Stimulated activated naive CD8-positive, alpha-beta T cell treated with anti-CD3 and anti-CD28 coated beads, Interleukin-15, amount 100 ng/mL, for 72 hours (primary cell): Measurements from ENCODE around the gene ACE.

Source experiments
- ATAC-seq: fragments of 150-1000 bp; cut with Tn5 transposase; 2 replicates; pipeline ENCODE4 v1.10.0; 2021; ENCODE audit warnings: mild to moderate bottlenecking, moderate library complexity
- DNase-seq, 2 donors: peaks; one replicate each; pipeline ENCODE4 v3.0.0; 2021 to 2022
- H3K27ac Mint-ChIP-seq, 2 donors: one replicate each; pipeline ENCODE4 v1.8.0; 2022; ENCODE audit warnings: mild to moderate bottlenecking in 2 of 2, mixed read lengths in 2 of 2, moderate library complexity in 2 of 2
- H3K27me3 Mint-ChIP-seq: one replicate; pipeline ENCODE4 v1.8.0; 2022; ENCODE audit warnings: mixed read lengths
- H3K4me1 Mint-ChIP-seq: one replicate; pipeline ENCODE4 v1.8.0; 2022; ENCODE audit warnings: mild to moderate bottlenecking, mixed read lengths
- H3K4me3 Mint-ChIP-seq, 2 donors: one replicate each; pipeline ENCODE4 v1.8.0; 2022; ENCODE audit warnings: mild to moderate bottlenecking in 2 of 2, mixed read lengths in 2 of 2, moderate library complexity in 1 of 2
- H3K9me3 Mint-ChIP-seq, 2 donors: one replicate each; pipeline ENCODE4 v1.8.0; 2022; ENCODE audit warnings: mixed read lengths in 2 of 2

ACE gene

DNA sequence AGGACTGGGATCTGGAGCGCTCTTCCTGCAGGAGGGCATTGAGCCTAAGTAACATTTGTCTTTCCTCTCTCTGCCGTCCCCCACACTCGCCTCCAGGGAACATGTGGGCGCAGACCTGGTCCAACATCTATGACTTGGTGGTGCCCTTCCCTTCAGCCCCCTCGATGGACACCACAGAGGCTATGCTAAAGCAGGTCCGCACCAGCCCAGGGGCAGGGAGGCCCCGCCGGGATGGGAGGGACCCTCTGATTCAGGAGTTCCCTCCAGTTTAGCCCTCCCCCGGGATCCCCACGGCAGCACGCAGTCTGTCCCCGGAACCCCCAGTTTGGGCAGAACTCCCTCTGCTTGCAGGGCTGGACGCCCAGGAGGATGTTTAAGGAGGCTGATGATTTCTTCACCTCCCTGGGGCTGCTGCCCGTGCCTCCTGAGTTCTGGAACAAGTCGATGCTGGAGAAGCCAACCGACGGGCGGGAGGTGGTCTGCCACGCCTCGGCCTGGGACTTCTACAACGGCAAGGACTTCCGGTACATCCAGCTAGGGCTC is 14.1 kb downstream of the ACE start:
- DNase-seq (no peak), ATAC-seq (peak; percentile 13)
- Mint-ChIP-seq H3K4me3 (no peak overlapping the region), H3K4me1 (no peaks in the 10 kb centered on the region), H3K27ac (no peak overlapping the region), H3K9me3 (no peaks in the 10 kb centered on the region), H3K27me3 (no peaks in the 10 kb centered on the region)

DNA sequence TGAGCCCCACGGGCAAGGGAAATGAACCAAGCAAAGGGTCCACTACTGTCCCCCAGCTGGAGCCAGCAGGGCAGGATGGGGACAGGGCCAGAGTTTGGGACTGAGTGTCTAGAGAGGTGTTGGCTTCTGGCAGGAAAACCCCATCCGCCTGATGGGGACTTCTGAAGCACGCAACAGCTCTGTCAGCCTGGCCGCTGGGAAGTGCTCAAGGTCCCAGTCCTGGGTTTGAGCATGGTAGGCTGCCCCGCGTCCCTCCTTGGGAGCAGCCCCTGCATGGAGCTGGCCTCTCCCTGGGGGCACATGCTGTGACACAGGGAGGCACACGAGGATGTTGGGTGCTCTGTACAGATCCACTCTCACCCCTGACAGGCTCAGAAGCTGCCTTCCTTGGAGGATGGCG is 14.6 kb downstream of the ACE start:
- H3K27ac Mint-ChIP-seq = no peak overlapping the region
- no peaks in the 10 kb centered on the region for H3K4me1 Mint-ChIP-seq
- no peaks in the 10 kb centered on the region for H3K9me3 Mint-ChIP-seq
- H3K27me3 Mint-ChIP-seq = no peaks in the 10 kb centered on the region
- no peak for DNase-seq
- no peak for ATAC-seq
- no peak overlapping the region for H3K4me3 Mint-ChIP-seq

GRCh38 chr17:63491977-63492618 is 15.2 kb downstream of the ACE start:
- Mint-ChIP-seq H3K9me3 (no peaks in the 10 kb centered on the region), H3K4me3 (no peak overlapping the region), H3K27me3 (no peaks in the 10 kb centered on the region), H3K27ac (no peak overlapping the region), H3K4me1 (no peaks in the 10 kb centered on the region)
- DNase-seq (no peak), ATAC-seq (no peak)

DNA sequence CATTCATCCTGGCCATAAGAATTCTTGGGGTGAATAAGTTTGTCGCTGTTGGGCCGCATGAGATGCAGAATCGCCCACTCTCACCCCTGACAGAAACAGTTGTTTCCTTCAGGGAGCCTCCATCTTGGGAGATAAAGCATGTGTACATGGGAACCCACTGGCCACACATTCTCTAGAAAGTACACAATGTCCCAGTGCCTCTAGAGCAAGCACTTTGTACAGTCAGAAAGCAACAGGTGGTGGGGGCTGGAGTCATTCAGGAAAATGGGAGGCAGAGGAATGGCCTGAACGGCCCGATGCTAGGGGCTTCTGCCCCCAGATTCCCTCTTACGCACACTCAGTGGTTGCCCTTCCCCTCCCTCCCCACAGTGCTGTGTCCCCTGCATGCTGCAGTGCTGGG is 16.1 kb downstream of the ACE start:
- no peak for ATAC-seq
- DNase-seq = no peak
- Mint-ChIP-seq H3K27ac (no peak overlapping the region), H3K4me1 (no peaks in the 10 kb centered on the region), H3K27me3 (no peaks in the 10 kb centered on the region), H3K9me3 (no peaks in the 10 kb centered on the region), H3K4me3 (no peak overlapping the region)

DNA sequence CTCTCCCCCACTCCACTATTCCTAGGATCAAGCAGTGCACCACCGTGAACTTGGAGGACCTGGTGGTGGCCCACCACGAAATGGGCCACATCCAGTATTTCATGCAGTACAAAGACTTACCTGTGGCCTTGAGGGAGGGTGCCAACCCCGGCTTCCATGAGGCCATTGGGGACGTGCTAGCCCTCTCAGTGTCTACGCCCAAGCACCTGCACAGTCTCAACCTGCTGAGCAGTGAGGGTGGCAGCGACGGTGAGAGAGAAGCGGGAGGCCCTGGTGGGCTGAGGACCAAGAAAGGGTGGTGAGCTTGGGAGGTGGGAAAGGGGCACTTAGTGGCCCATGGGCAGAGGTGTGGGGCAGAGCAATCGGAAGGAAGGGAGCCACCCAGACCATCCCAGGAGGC is 16.6 kb downstream of the ACE start:
- H3K27me3 Mint-ChIP-seq = no peaks in the 10 kb centered on the region
- no peak for ATAC-seq
- H3K4me3 Mint-ChIP-seq = no peak overlapping the region
- H3K4me1 Mint-ChIP-seq = no peaks in the 10 kb centered on the region
- DNase-seq = no peak
- no peak overlapping the region for H3K27ac Mint-ChIP-seq
- H3K9me3 Mint-ChIP-seq = no peaks in the 10 kb centered on the region

GRCh38 chr17:63494300-63494928 is 17.6 kb downstream of the ACE start:
- Mint-ChIP-seq H3K27me3 (no peaks in the 10 kb centered on the region), H3K4me1 (no peaks in the 10 kb centered on the region), H3K9me3 (no peaks in the 10 kb centered on the region), H3K4me3 (no peak overlapping the region), H3K27ac (no peak overlapping the region)
- DNase-seq (no peak), ATAC-seq (no peak)

DNA sequence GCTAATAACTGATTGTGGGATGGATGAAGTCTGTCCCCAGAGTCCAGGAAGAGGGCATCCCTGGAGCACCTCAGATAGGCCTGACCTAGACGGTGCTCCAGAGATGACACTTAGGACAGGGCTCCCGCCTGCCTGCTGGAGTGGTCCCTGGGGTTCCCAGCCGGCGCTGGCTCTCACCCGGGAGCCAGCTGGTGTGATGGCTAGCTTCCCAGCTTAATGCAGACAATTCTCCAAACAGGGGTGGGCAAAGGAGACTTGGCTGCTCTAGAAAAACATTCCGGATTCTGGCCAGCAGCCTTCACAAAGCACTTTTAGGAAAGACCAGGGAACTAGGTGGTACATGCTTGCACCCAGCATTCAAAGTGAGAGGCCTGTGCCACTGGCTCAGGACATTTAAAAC is 18.6 kb downstream of the ACE start:
- DNase-seq (no peak), ATAC-seq (no peak)
- Mint-ChIP-seq H3K27ac (no peak overlapping the region), H3K4me1 (no peaks in the 10 kb centered on the region), H3K4me3 (no peak overlapping the region), H3K9me3 (no peaks in the 10 kb centered on the region), H3K27me3 (peaks cover 2% of the 10 kb centered on the region)

DNA sequence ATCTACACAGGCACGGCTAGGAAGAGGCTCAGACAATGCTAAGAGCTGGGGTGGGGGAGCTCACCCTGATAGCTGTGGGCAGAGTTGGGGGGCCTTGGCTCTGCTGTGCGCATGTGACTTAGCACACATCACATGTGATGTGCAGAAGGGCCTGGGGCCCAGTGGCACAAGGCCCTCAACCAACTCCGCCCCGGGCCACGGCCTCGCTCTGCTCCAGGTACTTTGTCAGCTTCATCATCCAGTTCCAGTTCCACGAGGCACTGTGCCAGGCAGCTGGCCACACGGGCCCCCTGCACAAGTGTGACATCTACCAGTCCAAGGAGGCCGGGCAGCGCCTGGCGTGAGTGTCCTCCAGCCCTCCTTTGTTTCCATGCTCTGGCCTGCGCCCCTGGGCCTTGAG is 19.3 kb downstream of the ACE start:
- H3K9me3 Mint-ChIP-seq = no peaks in the 10 kb centered on the region

GRCh38 chr17:63496663-63497400 is 20.0 kb downstream of the ACE start:
- DNase-seq (no peak), ATAC-seq (peak; percentile 31)
- no peak overlapping the region for H3K4me3 Mint-ChIP-seq
- no peaks in the 10 kb centered on the region for H3K9me3 Mint-ChIP-seq
- no peak overlapping the region for H3K27ac Mint-ChIP-seq
- peaks cover 16% of the 10 kb centered on the region for H3K27me3 Mint-ChIP-seq
- H3K4me1 Mint-ChIP-seq = no peaks in the 10 kb centered on the region

More for the DNA sequence above, 19.3 kb downstream of the ACE start:
- Mint-ChIP-seq H3K4me1 (no peaks in the 10 kb centered on the region), H3K4me3 (no peak overlapping the region), H3K27me3 (peaks cover 9% of the 10 kb centered on the region), H3K27ac (no peak overlapping the region)
- DNase-seq = no peak
- no peak for ATAC-seq

DNA sequence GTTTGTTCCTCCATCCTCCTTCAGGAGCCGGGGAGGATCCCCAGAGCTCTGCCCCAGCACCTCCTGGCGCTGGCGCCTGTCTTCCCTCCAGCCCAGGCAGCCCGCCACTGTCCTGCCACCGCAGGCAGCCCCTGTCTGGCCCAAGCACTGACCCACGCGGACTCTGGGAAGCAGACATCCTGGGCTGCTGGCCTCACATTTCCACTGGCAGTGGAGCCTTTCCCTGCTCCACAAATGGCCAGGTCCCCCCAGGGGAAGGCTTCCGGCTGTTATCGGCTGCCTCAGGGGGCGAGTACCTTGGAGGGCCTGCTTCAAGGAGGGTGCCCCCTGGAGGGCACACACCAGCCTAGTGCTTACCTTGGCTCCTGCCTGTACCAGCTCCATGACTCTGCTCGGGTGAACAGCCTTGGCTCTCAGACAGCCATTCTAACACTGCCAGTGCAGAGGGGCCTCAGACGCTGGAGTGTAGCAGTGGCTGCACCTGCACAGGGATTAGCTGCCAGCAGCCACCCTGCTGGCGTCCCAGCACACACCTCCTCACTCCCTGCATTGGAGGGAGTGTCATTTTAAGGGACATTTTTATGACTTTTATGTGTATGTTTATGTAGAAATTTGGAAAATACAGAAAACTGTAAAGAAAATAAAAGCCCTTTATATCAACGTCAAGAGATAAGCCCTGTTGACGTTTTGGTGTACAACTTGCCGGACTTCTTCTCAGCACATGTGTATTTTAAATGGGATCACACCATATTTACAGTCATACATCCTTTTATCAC is 21.0 kb downstream of the ACE start:
- Mint-ChIP-seq H3K27me3 (peaks cover 19% of the 10 kb centered on the region), H3K9me3 (no peaks in the 10 kb centered on the region), H3K27ac (no peak overlapping the region), H3K4me3 (no peak overlapping the region), H3K4me1 (no peaks in the 10 kb centered on the region)
- ATAC-seq (peak; percentile 47), DNase-seq (no peak)

GRCh38 chr17:63498626-63499195 is 21.9 kb downstream of the ACE start:
- no peak overlapping the region for H3K27ac Mint-ChIP-seq
- DNase-seq = no peak
- no peaks in the 10 kb centered on the region for H3K9me3 Mint-ChIP-seq
- peaks cover 24% of the 10 kb centered on the region for H3K27me3 Mint-ChIP-seq
- no peaks in the 10 kb centered on the region for H3K4me1 Mint-ChIP-seq
- no peak overlapping the region for H3K4me3 Mint-ChIP-seq
- ATAC-seq = no peak

- peak overlapping the region; percentile 4 to 92 for H3K27ac Mint-ChIP-seq
- no peak overlapping the region for H3K4me3 Mint-ChIP-seq
- H3K4me1 Mint-ChIP-seq = no peaks in the 10 kb centered on the region
- H3K27me3 Mint-ChIP-seq = peaks cover 45% of the 10 kb centered on the region
- no peak for DNase-seq
- no peak for ATAC-seq
- H3K9me3 Mint-ChIP-seq = peaks cover 6 to 9% of the 10 kb centered on the region in 2 donors
Measured at GRCh38 chr17:63500543-63501390, 23.9 kb downstream of the ACE start.

- ATAC-seq = no peak
- DNase-seq = no peak
- Mint-ChIP-seq H3K4me3 (no peak overlapping the region), H3K9me3 (peaks cover 7 to 13% of the 10 kb centered on the region in 2 donors), H3K4me1 (no peaks in the 10 kb centered on the region), H3K27ac (no peak overlapping the region), H3K27me3 (peaks cover 65% of the 10 kb centered on the region)
Measured at GRCh38 chr17:63503341-63503705, 26.5 kb downstream of the ACE start.

- Mint-ChIP-seq H3K4me1 (no peaks in the 10 kb centered on the region), H3K9me3 (peaks cover 7 to 13% of the 10 kb centered on the region in 2 donors), H3K27me3 (peaks cover 71% of the 10 kb centered on the region), H3K4me3 (no peak overlapping the region), H3K27ac (no peak overlapping the region)
- ATAC-seq (no peak), DNase-seq (no peak)
Measured at GRCh38 chr17:63504261-63504660, 27.4 kb downstream of the ACE start.
